ENCODE results near the gene FARS2.

DNA sequence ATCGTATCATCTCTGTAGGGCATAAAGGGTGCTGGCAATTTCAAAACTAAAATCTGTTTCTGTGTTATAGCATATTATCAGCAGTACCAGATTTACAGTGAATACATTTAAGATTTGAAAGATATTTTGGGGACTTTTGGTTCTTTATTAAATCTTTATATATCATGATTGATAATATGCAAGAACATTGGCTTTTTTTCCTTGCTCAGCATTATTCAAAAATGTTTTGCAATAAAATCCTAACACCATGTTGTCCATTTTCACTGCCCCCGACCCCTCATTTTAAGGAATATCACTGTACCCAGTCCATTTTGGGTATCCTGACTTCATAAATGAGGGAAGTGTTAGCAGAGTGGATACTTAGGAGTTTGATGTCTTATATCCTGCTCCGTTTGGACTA, 16.3 kb downstream of the FARS2 start:
- no peak for TF ChIP-seq CTCF (optimal IDR thresholded peaks at IDR 0.05 in 1 of 3, IDR thresholded peaks at IDR 0.05 in 1 of 3, conservative IDR thresholded peaks at IDR 0.05 in 1 of 3; ENCODE audit: extremely low read depth in 1 of 3, insufficient read depth in 2 of 3, low read length in 3 of 3)
- TF ChIP-seq EZH2 (IDR thresholded peaks at IDR 0.05; ENCODE audit: low read length), result no peak
